Body of pancreas (tissue), 4 donors: ENCODE data around the gene GPAM. TPM values are rescaled to one million over a fixed set of nuclear protein-coding genes. Genes with fewer than 3 reads are reported as not detected.

Experiments
- ATAC-seq: fragments of 150-250 bp; one replicate; pipeline ENCODE4 v1.9.1; 2016
- DNase-seq, 4 donors: peaks; one replicate each; pipeline ENCODE4 v3.0.0-alpha.2; 2019
- H3K27ac ChIP-seq, 4 donors: fragments of 200-600 bp; sonication (generic); 1 replicate in 3 of 4; 2 replicates in 1 of 4; pipeline versions ENCODE4 v1.5.1 to v1.6.1; 2016 to 2019; ENCODE audit warnings: mild to moderate bottlenecking in 1 of 4, mixed read lengths in 1 of 4, moderate library complexity in 1 of 4
- H3K27me3 ChIP-seq, 2 donors: fragments of 200-600 bp; sonication (generic); one replicate each; pipeline ENCODE4 v1.6.0; 2016; ENCODE audit warnings: mild to moderate bottlenecking in 1 of 2
- H3K36me3 ChIP-seq, 2 donors: fragments of 200-600 bp; sonication (generic); replicated peaks in 1 of 2; 2 replicates each; pipeline ENCODE4 v1.5.1; 2016; ENCODE audit warnings: low read depth in 2 of 2; ENCODE audit not compliant: insufficient read depth in 1 of 2
- H3K4me1 ChIP-seq: fragments of 200-600 bp; sonication (generic); one replicate; pipeline ENCODE4 v1.6.0; 2016
- H3K4me3 ChIP-seq, 2 donors: fragments of 200-600 bp; sonication (generic); 1 replicate in 1 of 2; 2 replicates in 1 of 2; pipeline ENCODE4 v1.5.1; 2016 to 2019
- H3K9me3 ChIP-seq, 3 donors: fragments of 200-600 bp; sonication (generic); 1 replicate in 2 of 3; 2 replicates in 1 of 3; pipeline ENCODE4 v1.5.1; 2016
- CTCF ChIP-seq, 7 experiments: fragments of 450-650 bp in 4 of 7; fragments of 200-600 bp in 3 of 7; sonication (generic) in 3 of 7; IDR thresholded peaks; one replicate each; pipeline ENCODE4 v1.5.1; 2016 to 2019; ENCODE audit warnings: antibody characterized with exemption in 7 of 7
- POLR2A ChIP-seq, 3 donors: fragments of 450-650 bp; IDR thresholded peaks; one replicate each; pipeline ENCODE4 v1.6.1; 2016; ENCODE audit warnings: antibody characterized with exemption in 3 of 3, mild to moderate bottlenecking in 2 of 3
- WGBS, 2 donors: methylation state at CpG; one replicate each; pipeline ENCODE4 v1.1.5; 2017; 5-methylcytosine and 5-hydroxymethylcytosine counted together
- intact Hi-C: fragments of 100-400 bp; cut with DNase I; formaldehyde crosslinking; loops from one replicate; pipeline ENCODE4 v1.15.1; 2023
- total RNA-seq, 2 donors: library from RNA; depleted of rRNA; stranded (reverse); fragments of >200 nt; gene quantifications; one replicate each; pipeline ENCODE4 v1.1.0, GENCODE V29; 2016

GPAM gene
- total RNA-seq, 2 donors from 2014 or later = 9.1 to 66.9 TPM

DNA sequence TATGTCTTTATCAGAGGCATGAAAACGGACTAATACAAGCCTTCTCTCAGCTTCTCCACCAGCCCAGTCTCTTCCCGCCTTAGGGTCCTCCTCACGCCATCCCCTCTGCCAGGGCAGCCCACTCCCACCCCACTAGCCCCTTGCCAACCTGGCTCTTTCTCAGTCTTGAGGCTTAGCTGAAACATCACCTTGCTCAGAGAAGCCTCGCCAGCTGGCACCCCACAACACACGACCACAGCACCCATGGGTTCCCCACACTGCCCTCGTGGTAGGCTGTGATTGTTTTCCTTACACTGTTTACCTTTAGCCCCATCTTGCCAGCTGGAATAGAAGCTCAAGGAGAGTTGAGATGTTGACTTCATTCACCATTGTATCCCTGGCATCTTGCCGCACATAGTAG lies 44.4 kb downstream of the GPAM start:
- H3K27ac ChIP-seq = no peak overlapping the region
- H3K36me3 ChIP-seq = no peaks in the 10 kb centered on the region
- H3K9me3 ChIP-seq = no peaks in the 10 kb centered on the region
- DNase-seq (no peak), ATAC-seq (no peak)
- TF ChIP-seq POLR2A (IDR thresholded peaks at IDR 0.05) = no peak
- TF ChIP-seq CTCF (IDR thresholded peaks at IDR 0.05) = no peak
- intact Hi-C loops = no loop called here
- WGBS, 2 donors = 78 to 84% methylated on average over 7 of the region's 7 CpGs
- H3K27me3 ChIP-seq = no peaks in the 10 kb centered on the region
- H3K4me1 ChIP-seq = no peaks in the 10 kb centered on the region
- no peak overlapping the region for H3K4me3 ChIP-seq

- DNase-seq = peak; percentile 61 to 75 (median 70)
- H3K4me1 ChIP-seq = no peaks in the 10 kb centered on the region
- ATAC-seq = peak; percentile 71
- intact Hi-C loops = no loop called here
- no peak overlapping the region for H3K27ac ChIP-seq
- no peaks in the 10 kb centered on the region for H3K36me3 ChIP-seq
- no peaks in the 10 kb centered on the region for H3K9me3 ChIP-seq
- TF ChIP-seq CTCF (IDR thresholded peaks at IDR 0.05) = peak; percentile 74 to 89 (median 79)
- TF ChIP-seq POLR2A (IDR thresholded peaks at IDR 0.05) = no peak
- H3K27me3 ChIP-seq = no peaks in the 10 kb centered on the region
- no peak overlapping the region for H3K4me3 ChIP-seq
- 43 to 62% methylated on average over 13 of the region's 13 CpGs for WGBS, 2 donors
Observed at GRCh38 chr10:112137154-112137987, 46.2 kb downstream of the GPAM start.

- no peak for TF ChIP-seq CTCF (IDR thresholded peaks at IDR 0.05)
- no peak for TF ChIP-seq POLR2A (IDR thresholded peaks at IDR 0.05)
- no peaks in the 10 kb centered on the region for H3K4me1 ChIP-seq
- H3K27me3 ChIP-seq = no peaks in the 10 kb centered on the region
- no peak overlapping the region for H3K4me3 ChIP-seq
- ATAC-seq = no peak
- H3K27ac ChIP-seq = no peak overlapping the region
- H3K9me3 ChIP-seq = no peaks in the 10 kb centered on the region
- H3K36me3 ChIP-seq = no peaks in the 10 kb centered on the region
- intact Hi-C loops = no loop called here
- no peak for DNase-seq
- 76 to 85% methylated on average over 4 to 5 of the region's 5 CpGs for WGBS, 2 donors
Observed at GRCh38 chr10:112136486-112137153, 46.9 kb downstream of the GPAM start.

- no peak for ATAC-seq
- TF ChIP-seq CTCF (IDR thresholded peaks at IDR 0.05) (no peak), POLR2A (IDR thresholded peaks at IDR 0.05) (no peak)
Observed at GRCh38 chr10:112135604-112136003, 48.0 kb downstream of the GPAM start.

More at GRCh38 chr10:112135604-112136003, 48.0 kb downstream of the GPAM start:
- no peak overlapping the region for H3K27ac ChIP-seq
- no peaks in the 10 kb centered on the region for H3K36me3 ChIP-seq
- 90 to 100% methylated on average over 2 to 4 of the region's 4 CpGs for WGBS, 2 donors
- intact Hi-C loops = no loop called here
- no peaks in the 10 kb centered on the region for H3K27me3 ChIP-seq
- H3K9me3 ChIP-seq = no peaks in the 10 kb centered on the region
- H3K4me1 ChIP-seq = no peaks in the 10 kb centered on the region
- DNase-seq = no peak
- no peak overlapping the region for H3K4me3 ChIP-seq
